Epithelial cell of proximal tubule (primary cell): Measurements from ENCODE around the gene KRR1. TPM values are rescaled to one million over a fixed set of nuclear protein-coding genes. Genes with fewer than 3 reads are reported as not detected.
"Not testable (repeated sequence)": the region's sequence is repeated elsewhere in the genome, so short reads cannot be mapped to it uniquely, and the experiment has no call there.

ENCODE experiments used
- DNase-seq: peaks from one replicate; pipeline ENCODE4 v3.0.0-alpha.2; 2011; ENCODE audit warnings: low read depth
- H3K4me3 ChIP-seq: 2 replicates; pipeline ENCODE4 v1.5.1; 2011; ENCODE audit warnings: low read depth, mild to moderate bottlenecking, low read length
- total RNA-seq: library from RNA; depleted of rRNA; stranded (reverse); fragments of >200 nt; gene quantifications from 2 replicates; pipeline ENCODE4 v1.2.3, GENCODE V29; 2015
- TF ChIP-seq, protein P1 (sequence below): conservative IDR thresholded peaks from 2 replicates; pipeline ENCODE4 v1.5.1; 2012; ENCODE audit warnings: low read depth, mild to moderate bottlenecking, low read length

KRR1 gene
- total RNA-seq, 1 donor from 2014 or later = 20.1 TPM

GRCh38 chr12:75503866-75504265 is 7.5 kb downstream of the KRR1 start:
- TF ChIP-seq, protein P1, sequence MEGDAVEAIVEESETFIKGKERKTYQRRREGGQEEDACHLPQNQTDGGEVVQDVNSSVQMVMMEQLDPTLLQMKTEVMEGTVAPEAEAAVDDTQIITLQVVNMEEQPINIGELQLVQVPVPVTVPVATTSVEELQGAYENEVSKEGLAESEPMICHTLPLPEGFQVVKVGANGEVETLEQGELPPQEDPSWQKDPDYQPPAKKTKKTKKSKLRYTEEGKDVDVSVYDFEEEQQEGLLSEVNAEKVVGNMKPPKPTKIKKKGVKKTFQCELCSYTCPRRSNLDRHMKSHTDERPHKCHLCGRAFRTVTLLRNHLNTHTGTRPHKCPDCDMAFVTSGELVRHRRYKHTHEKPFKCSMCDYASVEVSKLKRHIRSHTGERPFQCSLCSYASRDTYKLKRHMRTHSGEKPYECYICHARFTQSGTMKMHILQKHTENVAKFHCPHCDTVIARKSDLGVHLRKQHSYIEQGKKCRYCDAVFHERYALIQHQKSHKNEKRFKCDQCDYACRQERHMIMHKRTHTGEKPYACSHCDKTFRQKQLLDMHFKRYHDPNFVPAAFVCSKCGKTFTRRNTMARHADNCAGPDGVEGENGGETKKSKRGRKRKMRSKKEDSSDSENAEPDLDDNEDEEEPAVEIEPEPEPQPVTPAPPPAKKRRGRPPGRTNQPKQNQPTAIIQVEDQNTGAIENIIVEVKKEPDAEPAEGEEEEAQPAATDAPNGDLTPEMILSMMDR = no peak
- no peak for DNase-seq
- no peak overlapping the region for H3K4me3 ChIP-seq

- H3K4me3 ChIP-seq = no peak overlapping the region
- DNase-seq = no peak
- TF ChIP-seq, protein P1 = no peak
Observed at GRCh38 chr12:75503459-75503858, 8.0 kb downstream of the KRR1 start.

- TF ChIP-seq, protein P1 = no peak
- DNase-seq = no peak
- H3K4me3 ChIP-seq = no peak overlapping the region
Observed at GRCh38 chr12:75491169-75491568, 20.2 kb downstream of the KRR1 start.

- TF ChIP-seq, protein P1 = no peak
- no peak overlapping the region for H3K4me3 ChIP-seq
- DNase-seq = no peak
Observed at GRCh38 chr12:75489613-75490210, 21.7 kb downstream of the KRR1 start.

DNA sequence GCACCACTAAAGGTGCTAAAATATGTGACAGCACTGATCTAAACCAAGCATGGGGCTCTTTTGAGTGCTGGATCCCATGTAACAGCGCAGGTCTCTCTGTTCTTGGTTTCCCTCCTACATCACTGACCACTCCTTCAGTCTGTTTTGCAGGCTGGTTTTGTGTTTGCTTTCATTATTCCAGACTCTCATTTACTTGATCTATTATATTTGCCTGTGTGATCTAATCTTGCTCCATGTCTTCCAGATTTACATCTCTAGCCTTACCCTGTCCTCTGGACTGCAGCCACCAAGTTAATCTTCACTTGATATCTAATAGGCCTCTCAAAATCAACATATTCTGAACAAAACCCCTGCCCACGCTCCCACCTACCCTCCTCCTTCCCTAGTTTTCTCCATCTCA is 22.2 kb downstream of the KRR1 start:
- H3K4me3 ChIP-seq = no peak overlapping the region
- TF ChIP-seq, protein P1 = no peak
- no peak for DNase-seq

DNA sequence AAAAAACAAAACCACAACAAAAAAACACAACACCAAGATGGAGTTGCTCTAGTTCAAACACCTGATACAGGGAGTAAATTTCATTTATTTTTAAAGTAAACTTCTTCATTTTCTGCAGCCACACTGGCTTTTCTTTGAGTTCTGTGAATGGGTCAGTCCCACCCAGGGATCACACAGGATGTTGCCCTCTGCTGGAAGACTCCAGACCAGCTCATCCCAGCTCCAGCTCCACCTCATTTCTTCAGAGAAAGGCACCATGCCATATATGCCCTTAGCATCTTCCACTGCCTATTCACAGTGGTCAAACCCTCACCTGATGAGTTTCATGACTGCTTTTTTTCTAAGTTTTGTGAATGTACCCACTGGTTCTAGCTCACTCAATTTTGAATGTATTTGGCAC is 22.9 kb downstream of the KRR1 start:
- DNase-seq = no peak
- TF ChIP-seq, protein P1 = peak; percentile 58
- no peak overlapping the region for H3K4me3 ChIP-seq

DNA sequence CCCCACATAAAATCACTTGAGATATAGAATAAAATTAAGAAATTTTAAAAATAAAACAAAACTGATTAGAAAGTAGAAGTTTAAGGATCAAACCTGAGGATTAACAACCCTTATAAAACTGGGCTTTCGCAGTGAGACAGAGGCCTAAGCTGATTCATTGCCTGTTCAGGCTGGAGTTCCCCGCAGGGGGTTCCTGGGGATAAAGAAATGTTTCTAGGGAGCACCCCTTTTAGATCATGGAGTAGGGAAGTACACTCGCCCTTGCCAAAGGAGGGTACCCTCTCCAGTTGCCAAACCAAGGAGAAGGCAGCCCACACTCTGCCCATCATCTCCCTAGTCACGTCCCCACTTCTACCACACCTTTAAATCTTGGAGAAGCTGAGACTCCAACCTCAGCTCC is 24.1 kb downstream of the KRR1 start:
- TF ChIP-seq, protein P1 = no peak
- H3K4me3 ChIP-seq = no peak overlapping the region
- DNase-seq = no peak

DNA sequence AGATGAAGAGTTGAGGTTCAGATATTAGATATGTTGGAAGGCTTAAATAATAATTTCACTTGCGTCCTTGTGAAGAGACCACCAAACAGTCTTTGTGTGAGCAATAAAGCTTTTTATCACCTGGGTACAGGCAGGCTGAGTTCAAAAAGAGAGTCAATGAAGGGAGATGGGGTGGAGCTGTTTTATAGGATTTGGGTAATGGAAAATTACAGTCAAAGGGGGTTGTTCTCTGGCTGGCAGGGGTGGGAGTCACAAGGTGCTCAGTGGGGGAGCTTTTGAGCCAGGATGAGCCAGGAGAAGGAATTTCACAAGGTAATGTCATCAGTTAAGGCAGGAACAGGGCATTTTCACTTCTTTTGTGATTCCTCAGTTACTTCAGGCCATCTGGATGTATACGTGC is 27.0 kb downstream of the KRR1 start:
- not testable (repeated sequence) for H3K4me3 ChIP-seq, DNase-seq
